HepG2 (cell line): Measurements from ENCODE around the gene RNU7-1. TPM values are rescaled to one million over a fixed set of nuclear protein-coding genes. Genes with fewer than 3 reads are reported as not detected.

ENCODE experiments used
- ATAC-seq: fragments of 200-7000 bp; cut with Tn5 transposase; 3 replicates; pipeline ENCODE4 v1.9.1; 2020; ENCODE audit warnings: mild to moderate bottlenecking, moderate library complexity
- BruUV-seq: library from RNA; stranded (reverse); fragments of 400-500 nt; replicated peaks from 2 replicates; lab custom pipeline; 2021; lab: Mats Ljungman, UMichigan
- CTCF ChIA-PET: fragments of 300-600 bp; formaldehyde crosslinking; extraction: SDS; loops from one replicate; lab custom pipeline; 2021; ENCODE audit warnings: low total read pairs, inconsistent platforms, low intra/inter-chr PET ratio; lab: Yijun Ruan, JAX
- POLR2A ChIA-PET: fragments of 350-600 bp; sonication (Branson Sonifier 250); formaldehyde crosslinking; loops from one replicate; lab custom pipeline; 2020; ENCODE audit warnings: antibody characterized with exemption, inconsistent platforms; lab: Yijun Ruan, JAX
- DNase-seq: peaks from one replicate; pipeline ENCODE4 v3.0.0-alpha.2; 2015; ENCODE audit warnings: low spot score
- FAIRE-seq: peaks from 3 replicates; lab custom pipeline; 2011; peaks lifted over from hg19 to GRCh38; lab: Jason Lieb, UNC
- H2AFZ ChIP-seq: one replicate; pipeline ENCODE4 v1.6.1; 2011; ENCODE audit warnings: low read length, inconsistent platforms
- H3K27ac ChIP-seq: fragments of 300-600 bp; 3 replicates; pipeline ENCODE4 v1.8.0; 2011; ENCODE audit warnings: mixed run types, mild to moderate bottlenecking, mixed read lengths, low read length, inconsistent platforms; ENCODE audit not compliant: insufficient read depth; ENCODE audit errors: extremely low read length
- H3K27me3 ChIP-seq, 2 experiments: fragments of 200-600 bp in 1 of 2; 2 replicates in 1 of 2; 3 replicates in 1 of 2; pipeline versions ENCODE4 v1.6.0 to v1.8.0; 2011; ENCODE audit warnings: low read length in 2 of 2, mild to moderate bottlenecking in 2 of 2, moderate library complexity in 2 of 2, inconsistent platforms in 1 of 2; ENCODE audit not compliant: insufficient read depth in 2 of 2, control insufficient read depth in 1 of 2
- H3K36me3 ChIP-seq, 2 experiments: fragments of 200-600 bp in 1 of 2; replicated peaks in 1 of 2; 2 replicates in 1 of 2; 3 replicates in 1 of 2; pipeline versions ENCODE4 v1.5.1 to v1.8.0; 2011; ENCODE audit warnings: low read length in 2 of 2, inconsistent platforms in 1 of 2; ENCODE audit not compliant: insufficient read depth in 2 of 2, control insufficient read depth in 1 of 2
- H3K4me1 ChIP-seq: 2 replicates; pipeline ENCODE4 v1.5.1; 2012; ENCODE audit warnings: low read length, inconsistent platforms; ENCODE audit not compliant: insufficient read depth
- H3K4me2 ChIP-seq: 2 replicates; pipeline ENCODE4 v1.6.0; 2011; ENCODE audit warnings: low read depth, low read length, inconsistent platforms
- H3K4me3 ChIP-seq, 3 experiments: fragments of 200-600 bp in 1 of 3; sonication (generic), shearing (Covaris generic) in 1 of 3; replicated peaks in 1 of 3; 2 replicates each; pipeline ENCODE4 v1.5.1; 2011 to 2016; ENCODE audit warnings: low read length in 3 of 3, inconsistent platforms in 2 of 3, low read depth in 2 of 3, mild to moderate bottlenecking in 2 of 3, control low read depth in 1 of 3, mixed read lengths in 1 of 3; ENCODE audit not compliant: insufficient read depth in 1 of 3
- H3K79me2 ChIP-seq: one replicate; pipeline ENCODE4 v1.6.1; 2011; ENCODE audit warnings: low read length, inconsistent platforms; ENCODE audit not compliant: insufficient read depth
- H3K9ac ChIP-seq: 2 replicates; pipeline ENCODE4 v1.6.0; 2011; ENCODE audit warnings: mild to moderate bottlenecking, low read depth, low read length, inconsistent platforms; ENCODE audit not compliant: insufficient read depth
- H3K9me3 ChIP-seq: 2 replicates; pipeline ENCODE4 v1.5.1; 2012; ENCODE audit warnings: mild to moderate bottlenecking, low read length
- H4K20me1 ChIP-seq: 2 replicates; pipeline ENCODE4 v1.6.0; 2011; ENCODE audit warnings: inconsistent platforms, mild to moderate bottlenecking, low read length, moderate library complexity; ENCODE audit not compliant: insufficient read depth
- FOXK1 ChIP-seq: sonication (generic); formaldehyde crosslinking; IDR thresholded peaks from 2 replicates; pipeline ENCODE4 v1.4.0; 2020; ENCODE audit warnings: low read depth, missing genetic modification reagents, borderline replicate concordance
- JARID2 ChIP-seq: sonication (generic); formaldehyde crosslinking; IDR thresholded peaks from 2 replicates; pipeline ENCODE4 v1.8.1; 2023; ENCODE audit warnings: missing genetic modification reagents, inconsistent platforms; ENCODE audit not compliant: insufficient replicate concordance
- KMT2A ChIP-seq: sonication (generic); formaldehyde crosslinking; IDR thresholded peaks from 2 replicates; pipeline ENCODE4 v1.4.0; 2020; ENCODE audit warnings: missing genetic modification reagents
- NCOA1 ChIP-seq: sonication (generic); formaldehyde crosslinking; IDR thresholded peaks from 2 replicates; pipeline ENCODE4 v1.9.0; 2021; ENCODE audit warnings: missing genetic modification reagents
- NCOA5 ChIP-seq: sonication (generic); formaldehyde crosslinking; IDR thresholded peaks from 2 replicates; pipeline ENCODE4 v1.4.0; 2020; ENCODE audit warnings: missing genetic modification reagents
- SRSF9 ChIP-seq: fragments of 200-400 bp; formaldehyde crosslinking; IDR thresholded peaks from 2 replicates; pipeline ENCODE4 v1.6.1; 2018; ENCODE audit warnings: borderline replicate concordance, mild to moderate bottlenecking, low read depth, low read length; ENCODE audit not compliant: insufficient read depth, poor library complexity, severe bottlenecking
- TCF12 ChIP-seq, 2 experiments: fragments of 450-650 bp in 1 of 2; sonication (generic) in 1 of 2; formaldehyde crosslinking in 1 of 2; IDR thresholded peaks; 2 replicates each; pipeline versions ENCODE4 v1.6.1 to v1.8.0; 2017 to 2022; ENCODE audit warnings: antibody characterized with exemption in 1 of 2, mild to moderate bottlenecking in 1 of 2, missing genetic modification reagents in 1 of 2, moderate library complexity in 1 of 2
- ZNF18 ChIP-seq: sonication (generic); formaldehyde crosslinking; IDR thresholded peaks from 2 replicates; pipeline ENCODE4 v1.8.0; 2022; ENCODE audit warnings: mild to moderate bottlenecking, missing genetic modification reagents; ENCODE audit not compliant: insufficient replicate concordance
- ZNF234 ChIP-seq: sonication (generic); formaldehyde crosslinking; conservative IDR thresholded peaks from 2 replicates; pipeline ENCODE4 v1.5.1; 2020; ENCODE audit warnings: mild to moderate bottlenecking, missing genetic modification reagents
- ZNF263 ChIP-seq: sonication (generic); formaldehyde crosslinking; IDR thresholded peaks from 2 replicates; pipeline ENCODE4 v1.4.0; 2020; ENCODE audit warnings: missing genetic modification reagents
- ZNF274 ChIP-seq: sonication (generic); formaldehyde crosslinking; IDR thresholded peaks from 2 replicates; pipeline ENCODE4 v1.5.1; 2020; ENCODE audit warnings: mild to moderate bottlenecking, missing genetic modification reagents
- ZNF333 ChIP-seq: sonication (generic); formaldehyde crosslinking; IDR thresholded peaks from 2 replicates; pipeline ENCODE4 v1.4.0; 2020; ENCODE audit warnings: mild to moderate bottlenecking, missing genetic modification reagents, borderline replicate concordance
- ZNF414 ChIP-seq: sonication (generic); formaldehyde crosslinking; IDR thresholded peaks from 2 replicates; pipeline ENCODE4 v1.5.0; 2020; ENCODE audit warnings: missing genetic modification reagents
- ZNF496 ChIP-seq: sonication (generic); formaldehyde crosslinking; IDR thresholded peaks from 2 replicates; pipeline ENCODE4 v1.8.1; 2023; ENCODE audit warnings: mild to moderate bottlenecking, moderate library complexity, missing genetic modification reagents; ENCODE audit not compliant: insufficient replicate concordance
- WGBS: methylation state at CpG from one replicate; pipeline ENCODE4 v1.1.6; 2017; ENCODE audit warnings: low lambda C conversion rate; 5-methylcytosine and 5-hydroxymethylcytosine counted together
- in situ Hi-C: cut with HindIII; loops from 2 replicates; pipeline ENCODE4 v1.10.0; 2017; ENCODE audit warnings: low pct_unique_long_range_greater_than_20kb; ENCODE audit not compliant: extremely low pct_ligation_motif_present
- intact Hi-C: fragments of 100-400 bp; cut with micrococcal nuclease; formaldehyde crosslinking; loops from one replicate; pipeline ENCODE4 v1.10.0; 2022; ENCODE audit not compliant: unreplicated experiment
- polyA plus RNA-seq, 8 experiments: library from polyadenylated mRNA; depleted of rRNA in 3 of 8; stranded (reverse) in 7 of 8; unstranded in 1 of 8; fragments of >200 nt; fragmentation: Illumina TruSeq in 4 of 8; extraction: Trizol in 4 of 8; gene quantifications; 2 replicates each; pipeline versions ENCODE4 v1.2.1 to v1.2.3, GENCODE V29; 2011 to 2016; ENCODE audit warnings: low read depth in 4 of 8, missing spikeins in 1 of 8, mixed read lengths in 1 of 8; ENCODE audit not compliant: insufficient read depth in 1 of 8
- total RNA-seq, 5 experiments: library from RNA; depleted of rRNA; stranded (reverse); fragments of >200 nt; fragmentation: Illumina TruSeq; extraction: Trizol; gene quantifications; 2 replicates each; pipeline ENCODE4 v1.2.3, GENCODE V29; 2016; ENCODE audit warnings: low read depth in 1 of 5
- TF ChIP-seq, protein P1 (sequence below): sonication (generic); formaldehyde crosslinking; IDR thresholded peaks from 2 replicates; pipeline ENCODE4 v1.4.0; 2020; ENCODE audit warnings: missing genetic modification reagents

RNU7-1 gene
- total and polyA plus RNA-seq, 2 of the 13 experiments (the other 11 are each of a cell fraction or from before 2014, with no cell fraction given), result not detected

GRCh38 chr12:6945613-6946012, 2.0 kb downstream of the RNU7-1 start (continued):
- TF ChIP-seq, protein P1, sequence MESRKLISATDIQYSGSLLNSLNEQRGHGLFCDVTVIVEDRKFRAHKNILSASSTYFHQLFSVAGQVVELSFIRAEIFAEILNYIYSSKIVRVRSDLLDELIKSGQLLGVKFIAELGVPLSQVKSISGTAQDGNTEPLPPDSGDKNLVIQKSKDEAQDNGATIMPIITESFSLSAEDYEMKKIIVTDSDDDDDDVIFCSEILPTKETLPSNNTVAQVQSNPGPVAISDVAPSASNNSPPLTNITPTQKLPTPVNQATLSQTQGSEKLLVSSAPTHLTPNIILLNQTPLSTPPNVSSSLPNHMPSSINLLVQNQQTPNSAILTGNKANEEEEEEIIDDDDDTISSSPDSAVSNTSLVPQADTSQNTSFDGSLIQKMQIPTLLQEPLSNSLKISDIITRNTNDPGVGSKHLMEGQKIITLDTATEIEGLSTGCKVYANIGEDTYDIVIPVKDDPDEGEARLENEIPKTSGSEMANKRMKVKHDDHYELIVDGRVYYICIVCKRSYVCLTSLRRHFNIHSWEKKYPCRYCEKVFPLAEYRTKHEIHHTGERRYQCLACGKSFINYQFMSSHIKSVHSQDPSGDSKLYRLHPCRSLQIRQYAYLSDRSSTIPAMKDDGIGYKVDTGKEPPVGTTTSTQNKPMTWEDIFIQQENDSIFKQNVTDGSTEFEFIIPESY, result peak; percentile 18; the same call in 1 of the 2 replicates
- TF ChIP-seq TCF12 (IDR thresholded peaks at IDR 0.05) (no peak), TCF12 (CRISPR knock-in tag; IDR thresholded peaks at IDR 0.05) (peak; percentile 56), NCOA1 (0 out of 2 replicates have a peak, but pooled peaks have one; percentile 4), NCOA5 (CRISPR knock-in tag) (no peak), ZNF274 (peak; percentile 35; the same call in 1 of the 2 replicates), ZNF333 (CRISPR knock-in tag) (peak; percentile 82; the same call in 1 of the 2 replicates), SRSF9 (no peak), ZNF234 (CRISPR knock-in tag) (no peak)

DNA sequence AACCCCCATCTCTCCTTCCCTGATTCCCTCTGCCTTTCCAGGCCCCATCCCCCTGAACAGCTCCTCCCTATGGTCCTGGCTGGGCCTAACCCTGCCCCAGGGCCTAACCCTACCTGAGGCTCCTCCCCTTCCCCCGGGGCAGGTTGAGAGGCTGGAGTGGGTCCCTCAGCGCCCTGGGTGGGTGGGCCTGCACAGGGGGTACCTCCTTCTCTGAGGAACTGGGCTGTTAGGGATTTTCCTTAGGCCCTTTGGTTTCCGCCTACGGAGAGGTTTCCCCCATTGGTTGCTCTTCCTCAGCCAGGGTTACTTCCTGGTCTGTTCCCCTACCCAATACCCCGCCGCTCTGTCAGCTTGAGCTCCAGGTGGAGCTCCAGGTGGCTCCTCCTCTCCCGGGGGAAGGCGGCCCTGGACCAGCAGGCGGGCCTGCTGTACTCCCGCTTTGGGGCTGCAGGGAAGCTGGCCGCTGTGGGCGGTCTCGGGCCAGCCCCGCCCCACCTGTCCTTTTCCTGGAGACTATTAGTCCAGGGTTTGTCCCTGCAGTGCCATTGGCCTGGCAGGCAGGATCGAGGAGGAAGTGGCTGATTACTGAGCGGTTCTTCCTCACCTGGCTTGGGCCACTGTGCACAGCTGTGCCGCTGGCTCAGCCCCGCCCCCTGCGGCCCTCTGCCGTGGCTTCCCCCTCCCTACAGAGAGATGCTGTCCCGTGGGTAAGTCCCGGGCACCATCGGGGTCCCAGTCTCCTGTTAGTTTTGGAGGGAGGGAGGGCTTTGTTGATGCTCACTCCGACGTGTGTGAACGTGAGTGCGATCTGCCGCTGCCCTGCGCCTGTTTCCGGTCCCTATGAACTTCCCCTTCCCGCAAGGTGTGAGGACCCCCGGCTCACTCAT, 2.7 kb downstream of the RNU7-1 start:
- POLR2A ChIA-PET, result interaction anchor here (0.5 to 5.2 kb wide), 33 partner anchors 8 to 961 kb away, joined by 3 to 180 read pairs (median 5); partner anchors contain the start of genes C1RL, C1S, CDCA3 and CLSTN3
- peak; percentile 34 for TF ChIP-seq JARID2
- TF ChIP-seq ZNF263 (CRISPR knock-in tag), result peak; percentile 43; the same call in 1 of the 2 replicates
- 0 out of 2 replicates have a peak, but pooled peaks have one; percentile 10 for TF ChIP-seq ZNF414
- 0 out of 2 replicates have a peak, but pooled peaks have one; percentile 34 for TF ChIP-seq FOXK1
- no peak for TF ChIP-seq ZNF496 (CRISPR knock-in tag)
- TF ChIP-seq KMT2A, result peak; percentile 15; the same call in 1 of the 2 replicates
- TF ChIP-seq ZNF18, result peak; percentile 93

More for the DNA sequence above, 2.7 kb downstream of the RNU7-1 start:
- in situ Hi-C loops, result loop anchor here (10.0 kb wide), 1 partner anchor 169 kb away; no protein-coding TSS in a partner anchor
- Histone ChIP-seq H3K4me1 (peaks cover 38% of the 10 kb centered on the region), H4K20me1 (no peaks in the 10 kb centered on the region), H3K36me3 (no peaks in the 10 kb centered on the region), H3K4me2 (peak overlapping the region; percentile 92), H3K79me2 (no peaks in the 10 kb centered on the region), H3K9me3 (no peaks in the 10 kb centered on the region), H3K9ac (peak overlapping the region; percentile 69), H3K4me3 (peak overlapping the region; percentile 52 to 89 (median 71)), H2AFZ (peak overlapping the region; percentile 70), H3K27me3 (no peaks in the 10 kb centered on the region), H3K27ac (peak overlapping the region; percentile 73)
- CTCF ChIA-PET, result interaction anchor here (1.1 to 2.1 kb wide), 3 partner anchors 16 to 77 kb away, joined by 3 to 6 read pairs (median 5); no protein-coding TSS in a partner anchor
- FAIRE-seq (peak; percentile 98), DNase-seq (peak; percentile 96), ATAC-seq (peak; percentile 82)
- no TSS peak for BruUV-seq
- intact Hi-C loops, result loop anchor here (1.0 kb wide), 1 partner anchor 16 kb away; no protein-coding TSS in a partner anchor
- WGBS, result under 1% methylated on average over 12 of the region's 32 CpGs
